ENCODE results near the gene CBX7.

The CBX7 gene

GRCh38 chr22:39091126-39092081, 61.1 kb downstream of the CBX7 start:
- DNase-seq (ENCODE audit: extremely low read depth, insufficient read length): no peak
- Histone ChIP-seq H3K36me3 (ENCODE audit: control insufficient read depth, insufficient read depth, low read length) (peaks cover 4% of the 10 kb centered on the region), H3K4me3 (replicated peaks; ENCODE audit: low read depth, low read length) (no peak overlapping the region), H3K27me3 (replicated peaks; ENCODE audit: control insufficient read depth, insufficient read depth, low read length) (no peaks in the 10 kb centered on the region)
- no peak for TF ChIP-seq CTCF (IDR thresholded peaks at IDR 0.05; ENCODE audit: insufficient read depth, low read length, poor library complexity, severe bottlenecking)

GRCh38 chr22:39090426-39091064, 61.9 kb downstream of the CBX7 start:
- H3K36me3 ChIP-seq (ENCODE audit: control insufficient read depth, insufficient read depth, low read length): peaks cover 7% of the 10 kb centered on the region
- H3K27me3 ChIP-seq (replicated peaks; ENCODE audit: control insufficient read depth, insufficient read depth, low read length): no peaks in the 10 kb centered on the region
- H3K4me3 ChIP-seq (replicated peaks; ENCODE audit: low read depth, low read length): no peak overlapping the region
- DNase-seq (ENCODE audit: extremely low read depth, insufficient read length): no peak
- no peak for TF ChIP-seq CTCF (IDR thresholded peaks at IDR 0.05; ENCODE audit: insufficient read depth, low read length, poor library complexity, severe bottlenecking)

GRCh38 chr22:39089928-39090327, 62.6 kb downstream of the CBX7 start:
- DNase-seq (ENCODE audit: extremely low read depth, insufficient read length): no peak
- no peak overlapping the region for H3K4me3 ChIP-seq (replicated peaks; ENCODE audit: low read depth, low read length)
- TF ChIP-seq CTCF (IDR thresholded peaks at IDR 0.05; ENCODE audit: insufficient read depth, low read length, poor library complexity, severe bottlenecking): no peak
- peaks cover 7% of the 10 kb centered on the region for H3K36me3 ChIP-seq (ENCODE audit: control insufficient read depth, insufficient read depth, low read length)
- no peaks in the 10 kb centered on the region for H3K27me3 ChIP-seq (replicated peaks; ENCODE audit: control insufficient read depth, insufficient read depth, low read length)

GRCh38 chr22:39088685-39089032, 63.8 kb downstream of the CBX7 start:
- Histone ChIP-seq H3K36me3 (ENCODE audit: control insufficient read depth, insufficient read depth, low read length) (peaks cover 13% of the 10 kb centered on the region), H3K27me3 (replicated peaks; ENCODE audit: control insufficient read depth, insufficient read depth, low read length) (no peaks in the 10 kb centered on the region), H3K4me3 (replicated peaks; ENCODE audit: low read depth, low read length) (no peak overlapping the region)
- DNase-seq (ENCODE audit: extremely low read depth, insufficient read length): no peak
- TF ChIP-seq CTCF (IDR thresholded peaks at IDR 0.05; ENCODE audit: insufficient read depth, low read length, poor library complexity, severe bottlenecking): no peak

- DNase-seq (ENCODE audit: extremely low read depth, insufficient read length): no peak
- Histone ChIP-seq H3K27me3 (replicated peaks; ENCODE audit: control insufficient read depth, insufficient read depth, low read length) (no peaks in the 10 kb centered on the region), H3K36me3 (ENCODE audit: control insufficient read depth, insufficient read depth, low read length) (peaks cover 15% of the 10 kb centered on the region), H3K4me3 (replicated peaks; ENCODE audit: low read depth, low read length) (no peak overlapping the region)
- no peak for TF ChIP-seq CTCF (IDR thresholded peaks at IDR 0.05; ENCODE audit: insufficient read depth, low read length, poor library complexity, severe bottlenecking)
These were observed 64.4 kb downstream of the CBX7 start for GRCh38 chr22:39087881-39088684.
